BE2C (cell line): ENCODE results near the gene RAMP3.

Experiments used
- DNase-seq: peaks from one replicate; pipeline ENCODE4 v3.0.0-alpha.2; 2020
- H3K27me3 ChIP-seq: fragments of 250-450 bp; sonication (Bioruptor Pico); 2 replicates; pipeline ENCODE4 v1.5.1; 2020; ENCODE audit warnings: mild to moderate bottlenecking
- H3K36me3 ChIP-seq: fragments of 250-450 bp; sonication (Bioruptor Pico); 2 replicates; pipeline ENCODE4 v1.5.1; 2020; ENCODE audit warnings: mild to moderate bottlenecking
- H3K4me1 ChIP-seq: fragments of 250-450 bp; sonication (Bioruptor Pico); 2 replicates; pipeline ENCODE4 v1.5.1; 2020
- H3K4me3 ChIP-seq: 2 replicates; pipeline ENCODE4 v1.5.1; 2011; ENCODE audit warnings: low read depth, low read length
- H3K9me3 ChIP-seq: fragments of 250-450 bp; sonication (Bioruptor Pico); 2 replicates; pipeline ENCODE4 v1.5.1; 2020
- CTCF ChIP-seq: IDR thresholded peaks from 2 replicates; pipeline ENCODE4 v1.5.1; 2012; ENCODE audit warnings: mild to moderate bottlenecking, low read depth, low read length

Gene RAMP3

GRCh38 chr7:45156516-45157272, 897 bp upstream of the RAMP3 start:
- DNase-seq = no peak
- no peak for TF ChIP-seq CTCF
- Histone ChIP-seq H3K4me3 (no peak overlapping the region), H3K4me1 (peaks cover 4% of the 10 kb centered on the region), H3K36me3 (no peaks in the 10 kb centered on the region), H3K9me3 (no peaks in the 10 kb centered on the region), H3K27me3 (no peaks in the 10 kb centered on the region)

DNA sequence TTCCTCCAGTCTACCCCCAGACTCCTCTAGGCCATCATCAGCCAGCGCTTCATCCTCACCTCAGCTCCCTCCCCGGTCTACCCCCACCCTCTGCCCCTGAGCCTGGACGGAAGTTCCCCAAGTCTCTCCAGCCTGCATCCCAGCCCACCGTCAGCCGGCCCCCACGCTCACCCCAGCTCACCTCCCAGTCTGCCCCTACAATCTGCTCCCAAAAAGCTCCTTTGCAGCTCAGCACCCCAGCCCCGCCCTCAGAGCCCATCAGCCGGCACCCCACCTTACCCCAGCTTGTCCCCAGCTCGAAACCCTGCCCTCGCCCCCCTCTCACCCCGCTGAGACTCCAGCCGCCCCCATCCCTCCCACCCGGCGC, 322 bp upstream of the RAMP3 start:
- no peak overlapping the region for H3K4me3 ChIP-seq
- no peaks in the 10 kb centered on the region for H3K36me3 ChIP-seq
- no peaks in the 10 kb centered on the region for H3K9me3 ChIP-seq
- DNase-seq = no peak
- TF ChIP-seq CTCF = no peak
- H3K4me1 ChIP-seq = peaks cover 4% of the 10 kb centered on the region
- no peaks in the 10 kb centered on the region for H3K27me3 ChIP-seq

DNA sequence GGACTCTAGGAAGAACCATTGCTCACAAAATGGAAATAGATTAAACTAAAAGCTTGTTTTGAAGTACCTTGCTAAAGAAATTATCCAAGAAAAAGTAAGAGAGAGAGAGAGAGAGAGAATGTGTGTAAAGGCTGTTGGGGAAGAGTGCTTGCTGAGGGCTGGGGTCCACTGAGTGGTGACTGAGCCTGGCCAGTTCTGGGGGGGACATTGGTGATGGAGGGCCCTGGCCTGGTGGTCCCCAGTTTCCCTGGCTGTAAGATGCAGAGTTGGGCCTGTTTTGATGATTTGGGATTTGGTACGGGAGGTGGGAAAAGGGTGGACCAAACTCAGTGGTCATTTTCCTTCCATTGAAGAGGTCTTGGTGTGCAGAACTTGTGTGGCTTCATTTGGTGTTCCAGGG, 880 bp downstream of the RAMP3 start:
- Histone ChIP-seq H3K36me3 (no peaks in the 10 kb centered on the region), H3K27me3 (no peaks in the 10 kb centered on the region), H3K9me3 (no peaks in the 10 kb centered on the region), H3K4me1 (peaks cover 4% of the 10 kb centered on the region), H3K4me3 (no peak overlapping the region)
- DNase-seq = no peak
- no peak for TF ChIP-seq CTCF

- no peak for TF ChIP-seq CTCF
- H3K4me3 ChIP-seq = no peak overlapping the region
- no peak for DNase-seq
- no peaks in the 10 kb centered on the region for H3K27me3 ChIP-seq
- H3K9me3 ChIP-seq = no peaks in the 10 kb centered on the region
- no peaks in the 10 kb centered on the region for H3K36me3 ChIP-seq
- peaks cover 4% of the 10 kb centered on the region for H3K4me1 ChIP-seq
These were observed 1.7 kb downstream of the RAMP3 start for GRCh38 chr7:45159296-45159695.

- no peak for TF ChIP-seq CTCF
- no peak for DNase-seq
- H3K9me3 ChIP-seq = no peaks in the 10 kb centered on the region
- no peak overlapping the region for H3K4me3 ChIP-seq
- H3K36me3 ChIP-seq = no peaks in the 10 kb centered on the region
- no peaks in the 10 kb centered on the region for H3K27me3 ChIP-seq
- H3K4me1 ChIP-seq = peaks cover 4% of the 10 kb centered on the region
These were observed 2.9 kb downstream of the RAMP3 start for GRCh38 chr7:45160417-45160881.

DNA sequence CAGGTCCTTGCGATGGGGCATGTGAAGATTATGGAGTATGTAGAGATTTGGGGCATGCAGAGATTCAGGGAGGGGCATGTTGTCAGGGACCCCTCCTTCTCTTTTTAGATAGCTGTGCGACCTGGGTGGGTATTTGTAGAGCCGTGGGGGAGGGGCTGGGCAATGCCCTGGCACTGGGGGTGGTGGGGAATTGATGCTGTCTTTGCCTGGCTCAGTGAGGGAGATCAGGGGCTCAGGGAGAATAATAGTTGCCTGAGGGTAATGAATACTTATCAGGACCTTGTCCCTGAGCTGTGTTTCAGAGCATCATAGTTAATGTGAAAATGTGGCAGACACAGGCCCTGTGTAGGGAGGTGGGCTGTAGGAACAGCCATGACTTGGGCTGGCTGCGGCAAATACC, 3.5 kb downstream of the RAMP3 start:
- Histone ChIP-seq H3K9me3 (no peaks in the 10 kb centered on the region), H3K4me3 (no peak overlapping the region), H3K36me3 (no peaks in the 10 kb centered on the region), H3K4me1 (peaks cover 4% of the 10 kb centered on the region), H3K27me3 (no peaks in the 10 kb centered on the region)
- TF ChIP-seq CTCF = no peak
- DNase-seq = no peak
